ENCODE measurements around the gene SMIM31. TPM values are rescaled to one million over a fixed set of nuclear protein-coding genes. Genes with fewer than 3 reads are reported as not detected.

SMIM31 gene
- total RNA-seq, 1 experiment from 2014 or later: 1.9 TPM

DNA sequence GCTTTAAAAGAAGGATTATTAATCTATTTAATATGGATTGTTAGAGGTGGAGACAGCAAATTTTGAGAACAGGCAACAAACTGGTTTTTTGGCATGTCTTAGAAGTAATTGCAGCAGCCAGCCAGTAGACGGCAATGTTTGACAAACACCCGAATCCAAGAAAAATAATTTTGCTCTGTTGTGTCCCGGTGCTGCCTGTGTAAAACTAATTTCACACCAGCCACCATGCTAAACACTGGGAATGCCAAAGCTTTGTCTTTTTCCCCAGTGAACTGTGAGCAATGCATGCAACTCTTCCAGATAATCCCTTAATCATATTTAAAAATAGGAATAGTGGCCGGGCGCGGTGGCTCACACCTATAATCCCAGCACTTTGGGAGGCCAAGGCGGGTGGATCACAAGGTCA lies 25.9 kb downstream of the SMIM31 start:
- CTCF ChIA-PET: no interaction called here
- H3K27ac Mint-ChIP-seq (ENCODE audit: unreplicated experiment): no peak overlapping the region

DNA sequence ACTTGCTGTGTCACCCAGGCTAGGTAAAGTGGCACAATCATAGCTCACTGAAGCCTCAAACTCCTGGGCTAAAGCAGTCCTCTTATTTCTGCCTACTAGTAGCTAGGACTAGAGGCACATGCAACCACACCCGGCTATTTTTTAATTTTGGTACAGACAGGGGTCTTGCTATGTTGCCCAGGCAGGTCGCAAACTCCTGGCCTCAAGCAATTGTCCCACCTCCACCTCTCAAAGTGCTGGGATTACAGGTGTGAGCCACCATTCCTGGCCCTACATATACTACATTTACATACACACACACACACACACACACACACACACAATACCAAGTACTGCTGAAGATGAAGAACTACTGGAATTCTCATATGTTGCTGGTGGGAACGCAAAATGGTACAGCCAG lies 26.9 kb downstream of the SMIM31 start:
- no peaks in the 10 kb centered on the region for H3K36me3 Mint-ChIP-seq (ENCODE audit: insufficient read depth, unreplicated experiment)
- no peaks in the 10 kb centered on the region for H3K4me1 Mint-ChIP-seq (ENCODE audit: low read depth, unreplicated experiment)
- no peak overlapping the region for H3K27ac Mint-ChIP-seq (ENCODE audit: unreplicated experiment)
- no peaks in the 10 kb centered on the region for H3K9me3 Mint-ChIP-seq (ENCODE audit: low read depth, unreplicated experiment)
- H3K4me3 Mint-ChIP-seq (ENCODE audit: low read depth, unreplicated experiment): no peak overlapping the region
- intact Hi-C loops (cut with micrococcal nuclease; ENCODE audit: unreplicated experiment): loop anchor here (1.0 kb wide), 1 partner anchor 216 kb away; no protein-coding TSS in a partner anchor
- no peaks in the 10 kb centered on the region for H3K27me3 Mint-ChIP-seq (ENCODE audit: unreplicated experiment)
- no peak for DNase-seq
- CTCF ChIA-PET: no interaction called here
- TF ChIP-seq CTCF (IDR thresholded peaks at IDR 0.05; ENCODE audit: unreplicated experiment): no peak
- BruUV-seq (replicated peaks): no TSS peak

More for the DNA sequence above, 25.9 kb downstream of the SMIM31 start:
- Mint-ChIP-seq H3K4me3 (ENCODE audit: low read depth, unreplicated experiment) (no peak overlapping the region), H3K36me3 (ENCODE audit: insufficient read depth, unreplicated experiment) (no peaks in the 10 kb centered on the region), H3K9me3 (ENCODE audit: low read depth, unreplicated experiment) (no peaks in the 10 kb centered on the region), H3K27me3 (ENCODE audit: unreplicated experiment) (no peaks in the 10 kb centered on the region), H3K4me1 (ENCODE audit: low read depth, unreplicated experiment) (no peaks in the 10 kb centered on the region)
- DNase-seq: peak; percentile 25
- intact Hi-C loops (cut with micrococcal nuclease; ENCODE audit: unreplicated experiment): loop anchor here (1.0 to 10.0 kb wide), 4 partner anchors 155 to 685 kb away; no protein-coding TSS in a partner anchor
- TF ChIP-seq CTCF (IDR thresholded peaks at IDR 0.05; ENCODE audit: unreplicated experiment): peak; percentile 53
- no TSS peak for BruUV-seq (replicated peaks)

- BruUV-seq (replicated peaks): no TSS peak
- CTCF ChIA-PET: no interaction called here
- Mint-ChIP-seq H3K27ac (ENCODE audit: unreplicated experiment) (no peak overlapping the region), H3K36me3 (ENCODE audit: insufficient read depth, unreplicated experiment) (no peaks in the 10 kb centered on the region), H3K4me3 (ENCODE audit: low read depth, unreplicated experiment) (no peak overlapping the region), H3K27me3 (ENCODE audit: unreplicated experiment) (no peaks in the 10 kb centered on the region), H3K9me3 (ENCODE audit: low read depth, unreplicated experiment) (no peaks in the 10 kb centered on the region), H3K4me1 (ENCODE audit: low read depth, unreplicated experiment) (no peaks in the 10 kb centered on the region)
- no peak for DNase-seq
- TF ChIP-seq CTCF (IDR thresholded peaks at IDR 0.05; ENCODE audit: unreplicated experiment): no peak
- intact Hi-C loops (cut with micrococcal nuclease; ENCODE audit: unreplicated experiment): no loop called here
Observed at GRCh38 chr4:164783976-164784375, 30.0 kb downstream of the SMIM31 start.

- no peaks in the 10 kb centered on the region for H3K36me3 Mint-ChIP-seq (ENCODE audit: insufficient read depth, unreplicated experiment)
- no peaks in the 10 kb centered on the region for H3K27me3 Mint-ChIP-seq (ENCODE audit: unreplicated experiment)
- H3K4me1 Mint-ChIP-seq (ENCODE audit: low read depth, unreplicated experiment): no peaks in the 10 kb centered on the region
- H3K27ac Mint-ChIP-seq (ENCODE audit: unreplicated experiment): no peak overlapping the region
- CTCF ChIA-PET: no interaction called here
- H3K9me3 Mint-ChIP-seq (ENCODE audit: low read depth, unreplicated experiment): peaks cover under 1% of the 10 kb centered on the region
- no peak overlapping the region for H3K4me3 Mint-ChIP-seq (ENCODE audit: low read depth, unreplicated experiment)
- TF ChIP-seq CTCF (IDR thresholded peaks at IDR 0.05; ENCODE audit: unreplicated experiment): no peak
- no peak for DNase-seq
- BruUV-seq (replicated peaks): no TSS peak
- intact Hi-C loops (cut with micrococcal nuclease; ENCODE audit: unreplicated experiment): no loop called here
Observed at GRCh38 chr4:164789047-164789446, 35.1 kb downstream of the SMIM31 start.

Data from Calu3 (cell line).